Cardiac fibroblast (primary cell): ENCODE data around the gene TIMM10.

Source experiments
- DNase-seq, 2 donors: peaks; one replicate each; pipeline versions ENCODE4 v3.0.0 to v3.0.0-alpha.2; 2010; ENCODE audit warnings: low read depth in 2 of 2
- H3K4me3 ChIP-seq, 2 donors: replicated peaks in 1 of 2; 1 replicate in 1 of 2; 2 replicates in 1 of 2; pipeline ENCODE4 v1.5.1; 2011; ENCODE audit warnings: low read depth in 2 of 2, low read length in 2 of 2, mild to moderate bottlenecking in 2 of 2, moderate library complexity in 1 of 2
- TF ChIP-seq, protein P1 (sequence below): IDR thresholded peaks from one replicate; pipeline ENCODE4 v1.5.1; 2011; ENCODE audit warnings: low read depth, mild to moderate bottlenecking, low read length, inconsistent platforms

TIMM10 gene

DNA sequence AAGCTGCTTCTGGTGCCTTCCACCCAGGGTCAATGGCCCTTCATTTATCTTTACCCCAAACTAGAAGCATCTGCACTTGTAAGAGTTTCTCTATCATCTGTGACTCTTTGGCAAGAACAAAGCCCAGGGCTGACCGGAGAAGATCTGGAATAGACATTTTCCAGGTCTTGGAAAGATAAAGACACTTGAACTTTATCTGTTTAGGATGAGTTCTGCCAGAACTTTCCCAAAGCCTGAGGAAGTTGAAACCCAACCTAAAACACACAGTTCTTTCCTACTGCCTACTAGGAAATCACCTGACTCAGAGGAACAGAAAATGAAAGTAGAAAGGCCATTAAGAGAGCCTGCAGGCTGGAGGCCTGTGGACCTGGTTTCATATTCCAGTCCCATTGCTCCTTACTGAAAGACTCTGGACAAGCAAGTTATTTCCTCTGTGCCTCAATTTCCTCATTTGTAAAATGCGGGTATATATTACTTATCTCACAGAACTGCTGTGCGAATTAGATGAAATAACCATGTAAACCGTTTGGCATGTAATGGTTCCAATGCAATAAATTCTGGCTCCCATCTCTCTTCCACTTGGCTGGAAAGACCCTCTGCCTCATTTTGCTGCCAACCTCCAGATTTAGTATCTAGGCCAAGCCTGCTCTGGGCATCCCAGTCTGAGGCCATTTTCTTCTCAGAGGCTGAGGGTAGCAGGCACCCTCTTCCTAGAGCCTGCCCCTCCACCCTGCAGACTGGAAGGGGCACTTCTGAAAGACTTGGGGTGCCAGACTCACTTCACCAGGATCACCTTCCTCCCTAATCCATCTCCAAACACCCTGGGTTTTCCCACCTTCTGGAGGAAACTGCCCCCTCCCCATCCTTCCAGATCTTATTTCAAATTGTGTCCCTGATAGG, 35.7 kb upstream of the TIMM10 start:
- peak overlapping the region; percentile 88 to 92 for H3K4me3 ChIP-seq
- peak; percentile 48 to 60 for DNase-seq
- TF ChIP-seq, protein P1, sequence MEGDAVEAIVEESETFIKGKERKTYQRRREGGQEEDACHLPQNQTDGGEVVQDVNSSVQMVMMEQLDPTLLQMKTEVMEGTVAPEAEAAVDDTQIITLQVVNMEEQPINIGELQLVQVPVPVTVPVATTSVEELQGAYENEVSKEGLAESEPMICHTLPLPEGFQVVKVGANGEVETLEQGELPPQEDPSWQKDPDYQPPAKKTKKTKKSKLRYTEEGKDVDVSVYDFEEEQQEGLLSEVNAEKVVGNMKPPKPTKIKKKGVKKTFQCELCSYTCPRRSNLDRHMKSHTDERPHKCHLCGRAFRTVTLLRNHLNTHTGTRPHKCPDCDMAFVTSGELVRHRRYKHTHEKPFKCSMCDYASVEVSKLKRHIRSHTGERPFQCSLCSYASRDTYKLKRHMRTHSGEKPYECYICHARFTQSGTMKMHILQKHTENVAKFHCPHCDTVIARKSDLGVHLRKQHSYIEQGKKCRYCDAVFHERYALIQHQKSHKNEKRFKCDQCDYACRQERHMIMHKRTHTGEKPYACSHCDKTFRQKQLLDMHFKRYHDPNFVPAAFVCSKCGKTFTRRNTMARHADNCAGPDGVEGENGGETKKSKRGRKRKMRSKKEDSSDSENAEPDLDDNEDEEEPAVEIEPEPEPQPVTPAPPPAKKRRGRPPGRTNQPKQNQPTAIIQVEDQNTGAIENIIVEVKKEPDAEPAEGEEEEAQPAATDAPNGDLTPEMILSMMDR: no peak

DNA sequence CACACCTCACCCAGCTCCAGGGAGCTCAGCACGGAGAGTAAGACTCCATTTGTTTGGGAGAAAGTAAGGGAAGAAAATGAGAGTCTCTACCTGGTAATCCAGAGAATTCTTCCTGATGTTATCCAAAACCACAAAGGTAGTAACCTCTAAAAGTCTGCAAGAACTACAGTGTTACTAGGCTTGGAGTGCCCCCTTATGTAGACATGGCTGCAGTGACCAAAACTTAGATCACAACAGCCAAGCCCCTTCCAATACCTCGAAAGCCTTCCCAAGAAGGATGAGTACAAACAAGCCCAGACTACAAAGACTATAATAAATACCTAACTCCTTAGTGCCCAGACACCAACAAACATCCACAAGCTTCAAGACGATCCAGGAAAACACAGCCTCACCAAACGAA, 32.0 kb upstream of the TIMM10 start:
- H3K4me3 ChIP-seq: no peak overlapping the region
- no peak for DNase-seq
- TF ChIP-seq, protein P1: no peak

DNA sequence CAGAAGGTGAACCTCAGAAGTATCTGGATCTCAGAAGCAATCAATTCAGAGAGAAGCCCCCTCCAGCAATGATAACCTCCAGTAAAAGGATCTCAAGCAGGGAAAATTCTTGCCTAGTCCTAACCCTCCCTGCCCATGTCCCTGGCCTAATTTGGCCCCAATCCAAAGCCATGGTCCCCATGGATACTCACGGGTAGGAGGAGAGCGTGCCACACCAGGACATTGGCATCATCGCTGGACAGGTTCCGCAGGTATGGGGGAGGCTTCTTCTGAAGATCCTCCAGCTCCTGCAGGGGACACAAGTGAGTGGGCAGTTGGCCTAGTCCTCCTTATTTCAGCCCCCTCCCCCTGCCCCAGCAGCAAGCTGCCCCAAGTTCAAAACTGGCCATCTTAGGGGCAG, 29.6 kb upstream of the TIMM10 start:
- DNase-seq: no peak
- H3K4me3 ChIP-seq: no peak overlapping the region
- TF ChIP-seq, protein P1: no peak

DNA sequence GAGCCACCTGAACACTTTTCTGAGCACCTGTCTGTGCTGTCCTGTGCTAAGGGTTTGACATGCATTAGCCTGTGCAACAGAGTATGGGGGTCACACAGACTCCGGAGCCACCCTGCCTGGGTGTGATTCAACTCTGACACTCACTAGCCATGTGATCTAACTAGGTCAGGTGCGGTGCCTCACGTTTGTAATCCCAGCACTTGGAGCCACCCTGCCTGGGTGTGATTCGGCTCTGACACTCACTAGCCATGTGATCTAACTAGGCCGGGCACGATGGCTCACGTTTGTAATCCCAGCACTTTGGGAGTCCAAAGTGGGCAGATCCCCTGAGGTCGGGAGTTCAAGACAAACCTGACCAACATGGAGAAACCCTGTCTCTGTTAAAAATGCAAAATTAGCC, 25.5 kb upstream of the TIMM10 start:
- TF ChIP-seq, protein P1: no peak

DNA sequence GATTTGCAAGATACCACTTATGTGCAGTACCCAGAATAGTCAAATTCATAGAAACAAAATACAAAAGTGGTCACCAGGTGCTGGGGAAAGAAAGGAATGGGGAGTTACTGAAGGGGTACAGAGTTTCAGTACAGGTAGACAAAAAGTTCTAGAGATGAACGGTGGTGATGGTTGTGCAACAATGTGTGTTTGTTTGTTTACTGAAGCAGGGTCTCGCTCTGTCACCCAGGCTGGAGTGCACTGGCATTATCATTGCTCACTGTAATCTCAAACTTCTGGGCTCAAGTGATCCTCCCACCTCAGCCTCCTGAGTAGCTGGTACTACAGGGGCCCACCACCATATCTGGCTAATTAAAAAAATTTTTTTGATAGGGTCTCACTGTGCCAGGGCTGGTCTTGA, 24.8 kb upstream of the TIMM10 start:
- TF ChIP-seq, protein P1: no peak
- no peak for DNase-seq
- H3K4me3 ChIP-seq: no peak overlapping the region

More for the DNA sequence above, 25.5 kb upstream of the TIMM10 start:
- no peak for DNase-seq
- H3K4me3 ChIP-seq: no peak overlapping the region

DNA sequence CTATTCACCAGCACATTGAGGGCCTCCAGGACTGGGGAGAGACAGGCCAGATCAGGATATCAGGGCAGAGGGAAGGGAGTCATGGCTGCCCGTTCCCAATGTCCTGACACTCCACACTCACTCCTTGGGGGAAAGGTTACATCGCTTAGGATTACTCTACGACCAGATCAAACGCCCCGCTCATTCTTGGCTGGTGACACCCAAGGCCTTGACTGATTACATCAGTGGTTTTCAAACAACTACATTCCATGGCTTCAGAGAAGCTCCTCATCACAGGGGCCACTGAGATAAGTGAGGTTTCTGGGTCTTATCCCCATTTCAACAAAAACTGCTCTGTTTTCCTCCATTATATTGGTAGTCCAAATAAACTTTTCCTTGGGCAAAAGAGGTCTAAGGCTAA, 21.9 kb upstream of the TIMM10 start:
- DNase-seq: no peak
- TF ChIP-seq, protein P1: no peak
- no peak overlapping the region for H3K4me3 ChIP-seq
